Peyer's patch (tissue), 4 donors: ENCODE data around the gene PPP3R1. TPM values are rescaled to one million over a fixed set of nuclear protein-coding genes. Genes with fewer than 3 reads are reported as not detected.

Experiments
- DNase-seq, 3 donors: peaks; one replicate each; pipeline ENCODE4 v3.0.0-alpha.2; 2017 to 2019
- H3K27ac ChIP-seq, 4 donors: fragments of 200-600 bp; sonication (generic); one replicate each; pipeline ENCODE4 v1.5.1; 2016 to 2019
- H3K27me3 ChIP-seq, 2 donors: fragments of 200-600 bp; sonication (generic); one replicate each; pipeline ENCODE4 v1.5.1; 2019
- H3K36me3 ChIP-seq, 3 donors: fragments of 200-600 bp; sonication (generic); one replicate each; pipeline ENCODE4 v1.5.1; 2016 to 2019
- H3K4me1 ChIP-seq, 4 donors: fragments of 200-600 bp; sonication (generic); one replicate each; pipeline ENCODE4 v1.5.1; 2016 to 2019
- H3K4me3 ChIP-seq, 4 donors: fragments of 200-600 bp; sonication (generic); 1 replicate in 3 of 4; 2 replicates in 1 of 4; pipeline ENCODE4 v1.5.1; 2016 to 2019; ENCODE audit warnings: mild to moderate bottlenecking in 1 of 4
- H3K9me3 ChIP-seq, 4 donors: fragments of 200-600 bp; sonication (generic); one replicate each; pipeline ENCODE4 v1.5.1; 2016 to 2019; ENCODE audit warnings: mild to moderate bottlenecking in 1 of 4
- POLR2A ChIP-seq, 2 donors: fragments of 450-650 bp; IDR thresholded peaks; one replicate each; pipeline ENCODE4 v1.5.1; 2017; ENCODE audit warnings: antibody characterized with exemption in 2 of 2, mild to moderate bottlenecking in 2 of 2, moderate library complexity in 2 of 2
- total RNA-seq, 4 donors: library from RNA; depleted of rRNA; stranded (reverse); fragments of >200 nt; gene quantifications; one replicate each; pipeline ENCODE4 v1.1.0, GENCODE V29; 2016
- TF ChIP-seq, protein P1 (sequence below), 6 experiments: fragments of 450-650 bp in 4 of 6; fragments of 200-600 bp in 2 of 6; sonication (generic) in 1 of 6; IDR thresholded peaks; one replicate each; pipeline ENCODE4 v1.5.1; 2017 to 2019; ENCODE audit warnings: antibody characterized with exemption in 6 of 6, mild to moderate bottlenecking in 3 of 6, moderate library complexity in 1 of 6

The PPP3R1 gene
- total RNA-seq, 4 donors from 2014 or later = 18.5 to 33.8 (median 25.4) TPM

DNA sequence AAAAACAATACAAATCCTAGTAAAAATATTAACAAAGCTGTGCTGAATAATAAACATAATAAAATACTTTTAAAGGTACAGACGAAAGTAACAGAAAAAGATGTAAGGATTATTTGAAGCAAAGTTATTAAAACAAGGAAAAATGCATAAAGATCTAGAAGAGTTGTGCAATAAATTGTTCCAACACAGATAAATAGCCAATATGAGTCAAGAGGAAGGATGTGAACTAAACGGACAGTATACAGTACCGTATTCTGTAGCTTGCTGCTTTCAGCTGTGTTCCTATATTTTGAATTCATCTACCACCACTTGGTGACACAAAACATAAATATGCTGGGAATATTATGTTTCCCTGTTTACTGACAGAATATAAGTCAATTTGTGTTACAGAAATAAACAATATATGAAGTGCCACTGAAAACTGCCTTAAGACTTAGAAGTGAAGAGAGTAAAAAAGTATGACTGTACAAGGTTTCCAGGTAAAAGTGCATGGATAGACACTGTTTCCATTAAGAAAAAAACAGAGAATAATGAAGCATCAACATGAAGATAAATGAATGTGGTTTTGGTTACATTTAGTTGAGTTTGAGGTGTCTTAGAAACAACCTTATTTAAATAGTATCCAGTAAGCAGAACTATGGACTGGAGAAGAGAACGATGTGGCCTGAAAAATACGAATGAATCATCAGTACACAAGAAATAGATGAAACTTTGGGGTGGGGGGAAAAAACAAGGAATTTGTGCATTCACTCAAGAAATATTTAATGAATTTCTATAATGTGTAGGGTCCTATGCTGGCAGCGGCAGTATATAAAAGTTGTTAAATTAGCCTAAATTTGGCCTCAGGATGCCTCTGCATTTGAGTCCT is 13.1 kb downstream of the PPP3R1 start:
- no peak overlapping the region for H3K4me3 ChIP-seq
- no peaks in the 10 kb centered on the region for H3K27me3 ChIP-seq
- peaks cover 0 to 43% (median 9%) of the 10 kb centered on the region in 4 donors for H3K4me1 ChIP-seq
- no peaks in the 10 kb centered on the region for H3K36me3 ChIP-seq
- no peaks in the 10 kb centered on the region for H3K9me3 ChIP-seq
- no peak overlapping the region for H3K27ac ChIP-seq
- TF ChIP-seq, protein P1, sequence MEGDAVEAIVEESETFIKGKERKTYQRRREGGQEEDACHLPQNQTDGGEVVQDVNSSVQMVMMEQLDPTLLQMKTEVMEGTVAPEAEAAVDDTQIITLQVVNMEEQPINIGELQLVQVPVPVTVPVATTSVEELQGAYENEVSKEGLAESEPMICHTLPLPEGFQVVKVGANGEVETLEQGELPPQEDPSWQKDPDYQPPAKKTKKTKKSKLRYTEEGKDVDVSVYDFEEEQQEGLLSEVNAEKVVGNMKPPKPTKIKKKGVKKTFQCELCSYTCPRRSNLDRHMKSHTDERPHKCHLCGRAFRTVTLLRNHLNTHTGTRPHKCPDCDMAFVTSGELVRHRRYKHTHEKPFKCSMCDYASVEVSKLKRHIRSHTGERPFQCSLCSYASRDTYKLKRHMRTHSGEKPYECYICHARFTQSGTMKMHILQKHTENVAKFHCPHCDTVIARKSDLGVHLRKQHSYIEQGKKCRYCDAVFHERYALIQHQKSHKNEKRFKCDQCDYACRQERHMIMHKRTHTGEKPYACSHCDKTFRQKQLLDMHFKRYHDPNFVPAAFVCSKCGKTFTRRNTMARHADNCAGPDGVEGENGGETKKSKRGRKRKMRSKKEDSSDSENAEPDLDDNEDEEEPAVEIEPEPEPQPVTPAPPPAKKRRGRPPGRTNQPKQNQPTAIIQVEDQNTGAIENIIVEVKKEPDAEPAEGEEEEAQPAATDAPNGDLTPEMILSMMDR (IDR thresholded peaks at IDR 0.05) = no peak
- TF ChIP-seq POLR2A (IDR thresholded peaks at IDR 0.05) = no peak
- no peak for DNase-seq

- H3K4me1 ChIP-seq = peaks cover 0 to 40% (median 9%) of the 10 kb centered on the region in 4 donors
- no peak overlapping the region for H3K27ac ChIP-seq
- no peaks in the 10 kb centered on the region for H3K9me3 ChIP-seq
- TF ChIP-seq, protein P1 (IDR thresholded peaks at IDR 0.05) = no peak
- TF ChIP-seq POLR2A (IDR thresholded peaks at IDR 0.05) = no peak
- no peaks in the 10 kb centered on the region for H3K36me3 ChIP-seq
- DNase-seq = no peak
- no peaks in the 10 kb centered on the region for H3K27me3 ChIP-seq
- no peak overlapping the region for H3K4me3 ChIP-seq
Measured at GRCh38 chr2:68237976-68238580, 14.3 kb downstream of the PPP3R1 start.

DNA sequence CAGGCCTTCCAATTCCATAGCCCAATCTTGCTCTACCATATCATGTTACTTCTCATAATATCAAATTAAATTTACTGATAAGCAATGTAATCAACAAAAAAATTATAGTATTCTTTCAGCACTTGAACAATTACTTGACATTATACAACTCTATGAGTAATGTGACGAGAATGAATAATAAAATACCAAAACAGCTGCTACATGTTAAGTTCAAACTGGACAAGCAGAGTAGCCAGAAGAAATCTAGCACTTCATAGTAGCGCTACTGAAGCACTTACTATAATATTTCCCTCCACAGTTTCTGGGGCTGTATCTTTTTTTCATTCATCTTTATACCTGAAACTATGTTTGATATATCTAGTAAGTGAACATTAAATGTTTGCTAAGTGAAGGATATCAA is 14.9 kb downstream of the PPP3R1 start:
- H3K36me3 ChIP-seq = no peaks in the 10 kb centered on the region
- TF ChIP-seq, protein P1 (IDR thresholded peaks at IDR 0.05) = no peak
- no peak for TF ChIP-seq POLR2A (IDR thresholded peaks at IDR 0.05)
- H3K27me3 ChIP-seq = no peaks in the 10 kb centered on the region
- no peaks in the 10 kb centered on the region for H3K9me3 ChIP-seq
- H3K4me1 ChIP-seq = peaks cover 0 to 40% (median 9%) of the 10 kb centered on the region in 4 donors
- no peak overlapping the region for H3K27ac ChIP-seq
- DNase-seq = no peak
- H3K4me3 ChIP-seq = no peak overlapping the region

DNA sequence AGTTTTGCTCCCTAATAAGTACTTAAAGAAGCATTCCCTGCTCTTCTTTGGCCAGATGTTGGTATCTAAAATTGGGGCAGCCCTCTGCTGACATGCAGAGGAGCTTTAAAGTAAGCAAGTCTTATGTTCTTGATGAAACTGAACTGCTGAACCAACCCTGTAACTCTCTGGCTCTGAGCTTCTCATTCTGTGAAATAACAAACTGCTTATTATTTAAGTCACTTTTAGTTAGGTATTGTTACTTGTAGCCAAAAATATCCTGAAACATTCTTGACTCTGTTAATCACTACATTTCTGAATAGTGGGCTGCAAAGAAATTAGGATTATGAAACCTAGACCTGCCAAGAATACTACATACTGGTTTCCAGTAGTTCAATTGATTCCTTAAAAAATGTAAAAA is 15.5 kb downstream of the PPP3R1 start:
- TF ChIP-seq POLR2A (IDR thresholded peaks at IDR 0.05) = no peak
- TF ChIP-seq, protein P1 (IDR thresholded peaks at IDR 0.05) = no peak
- no peak for DNase-seq
- no peak overlapping the region for H3K27ac ChIP-seq
- H3K4me3 ChIP-seq = no peak overlapping the region
- H3K4me1 ChIP-seq = peaks cover 0 to 40% (median 9%) of the 10 kb centered on the region in 4 donors
- no peaks in the 10 kb centered on the region for H3K27me3 ChIP-seq
- no peaks in the 10 kb centered on the region for H3K36me3 ChIP-seq
- no peaks in the 10 kb centered on the region for H3K9me3 ChIP-seq

DNA sequence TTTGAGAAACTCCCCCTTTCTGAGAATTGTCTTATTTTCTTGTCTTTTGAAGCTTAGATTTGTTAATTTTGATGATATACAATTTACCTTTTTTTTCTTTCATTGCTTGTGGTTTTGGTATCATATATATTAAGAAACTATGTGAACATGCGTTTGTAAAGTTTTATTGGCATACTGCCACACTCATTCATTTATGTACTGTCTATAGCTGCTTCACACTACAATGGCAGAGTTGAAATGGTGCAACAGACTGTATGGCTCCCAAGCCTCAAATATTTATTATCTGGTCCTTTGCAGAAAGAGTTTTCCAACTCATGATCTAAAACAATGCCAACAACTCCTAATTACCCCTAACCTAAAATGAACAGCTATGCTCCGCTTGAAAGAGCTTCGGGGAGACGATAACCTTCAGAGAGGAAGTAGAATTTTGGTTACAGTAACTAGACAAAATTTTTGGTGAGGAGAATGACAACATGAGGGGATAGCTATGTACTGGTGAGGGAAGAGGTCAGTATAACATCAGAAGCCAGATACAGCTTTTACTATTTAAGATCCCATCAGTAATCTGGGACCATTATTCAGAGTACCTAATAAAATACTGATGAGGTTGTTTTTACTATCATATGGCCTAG is 16.1 kb downstream of the PPP3R1 start:
- TF ChIP-seq, protein P1 (IDR thresholded peaks at IDR 0.05) = no peak
- TF ChIP-seq POLR2A (IDR thresholded peaks at IDR 0.05) = no peak

More for the DNA sequence above, 16.1 kb downstream of the PPP3R1 start:
- Histone ChIP-seq H3K27me3 (no peaks in the 10 kb centered on the region), H3K27ac (no peak overlapping the region), H3K36me3 (no peaks in the 10 kb centered on the region), H3K9me3 (no peaks in the 10 kb centered on the region), H3K4me1 (peaks cover 0 to 40% (median 9%) of the 10 kb centered on the region in 4 donors), H3K4me3 (no peak overlapping the region)
- no peak for DNase-seq
